Muscle of leg (tissue), 11 donors: ENCODE data around the gene ZDHHC14. TPM values are rescaled to one million over a fixed set of nuclear protein-coding genes. Genes with fewer than 3 reads are reported as not detected.
"Not testable (repeated sequence)": the region's sequence is repeated elsewhere in the genome, so short reads cannot be mapped to it uniquely, and the experiment has no call there.

Experiments
- DNase-seq: peaks from one replicate; pipeline ENCODE4 v3.0.0; 2013
- H3K27ac ChIP-seq: one replicate; pipeline ENCODE4 v1.5.1; 2013; ENCODE audit warnings: mild to moderate bottlenecking, low read length, control low read depth
- H3K27me3 ChIP-seq: one replicate; pipeline ENCODE4 v1.6.1; 2013; ENCODE audit warnings: low read length; ENCODE audit not compliant: control insufficient read depth, insufficient read depth
- H3K36me3 ChIP-seq: one replicate; pipeline ENCODE4 v1.6.1; 2013; ENCODE audit warnings: low read length; ENCODE audit not compliant: control insufficient read depth, insufficient read depth
- H3K4me1 ChIP-seq: one replicate; pipeline ENCODE4 v1.6.1; 2013; ENCODE audit warnings: low read length; ENCODE audit not compliant: control insufficient read depth, insufficient read depth
- H3K4me3 ChIP-seq: one replicate; pipeline ENCODE4 v1.5.1; 2013; ENCODE audit warnings: low read length, control low read depth
- H3K9me3 ChIP-seq: replicated peaks from 2 replicates; pipeline ENCODE4 v1.6.1; 2013; ENCODE audit warnings: low read depth, low read length; ENCODE audit not compliant: control insufficient read depth
- WGBS: methylation state at CpG from one replicate; pipeline ENCODE4 v1.1.5; 2013; ENCODE audit warnings: missing lambda C conversion rate; ENCODE audit not compliant: insufficient coverage; 5-methylcytosine and 5-hydroxymethylcytosine counted together
- polyA plus RNA-seq, 8 donors: library from polyadenylated mRNA; unstranded; fragments of 120-200 nt; gene quantifications; one replicate each; pipeline versions ENCODE4 v1.2.1 to v1.2.3, GENCODE V29; 2013; ENCODE audit warnings: inconsistent platforms in 1 of 8, low replicate concordance in 1 of 8; ENCODE audit not compliant: insufficient read length in 8 of 8, insufficient read depth in 1 of 8
- total RNA-seq: library from RNA; stranded (reverse); fragments of 120-200 nt; gene quantifications from one replicate; pipeline ENCODE4 v1.2.4, GENCODE V29; 2013

Gene ZDHHC14
- total and polyA plus RNA-seq, 9 donors: 3.4 to 8.9 (median 5.7) TPM

GRCh38 chr6:157379656-157380457 is 1.1 kb upstream of the ZDHHC14 start:
- Histone ChIP-seq H3K27me3 (no peaks in the 10 kb centered on the region), H3K9me3 (no peaks in the 10 kb centered on the region), H3K4me1 (peaks cover 9% of the 10 kb centered on the region), H3K36me3 (no peaks in the 10 kb centered on the region), H3K27ac (peak overlapping the region; percentile 91), H3K4me3 (peak overlapping the region; percentile 88)
- DNase-seq: peak; percentile 96
- WGBS: under 1% methylated on average over 35 of the region's 45 CpGs

DNA sequence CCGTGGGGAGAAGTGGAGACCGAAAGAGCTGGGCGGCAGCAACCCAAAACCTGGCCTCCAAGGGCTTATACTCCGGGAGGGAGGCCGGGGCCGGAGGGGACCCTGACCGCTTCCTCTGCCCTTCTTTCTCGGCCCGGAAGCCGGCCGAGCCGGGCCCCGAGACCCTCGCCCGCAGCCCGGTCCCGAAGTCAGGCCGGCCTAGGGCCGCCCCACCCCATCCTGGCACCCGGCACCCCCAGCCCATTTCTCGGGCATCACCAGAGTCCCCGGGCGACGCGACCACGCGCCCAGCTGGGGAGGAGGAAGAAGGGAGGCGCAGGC is 572 bp upstream of the ZDHHC14 start:
- DNase-seq: no peak
- 0% methylated on average over 26 of the region's 28 CpGs for WGBS
- Histone ChIP-seq H3K4me1 (peaks cover 9% of the 10 kb centered on the region), H3K36me3 (no peaks in the 10 kb centered on the region), H3K9me3 (no peaks in the 10 kb centered on the region), H3K27ac (peak overlapping the region; percentile 91), H3K27me3 (no peaks in the 10 kb centered on the region), H3K4me3 (peak overlapping the region; percentile 88)

- Histone ChIP-seq H3K27me3 (no peaks in the 10 kb centered on the region), H3K9me3 (no peaks in the 10 kb centered on the region), H3K36me3 (no peaks in the 10 kb centered on the region), H3K4me1 (peaks cover 9% of the 10 kb centered on the region), H3K27ac (no peak overlapping the region), H3K4me3 (peak overlapping the region; percentile 88)
- DNase-seq: peak; percentile 64
- 1% methylated on average over 71 of the region's 96 CpGs for WGBS
These were observed 936 bp downstream of the ZDHHC14 start for GRCh38 chr6:157381631-157382621.

- Histone ChIP-seq H3K4me1 (peaks cover 9% of the 10 kb centered on the region), H3K36me3 (no peaks in the 10 kb centered on the region), H3K27ac (no peak overlapping the region), H3K27me3 (no peaks in the 10 kb centered on the region), H3K9me3 (no peaks in the 10 kb centered on the region), H3K4me3 (peak overlapping the region; percentile 67)
- no peak for DNase-seq
- no CpG with 5 or more reads among the region's 4 CpGs for WGBS
These were observed 1.8 kb downstream of the ZDHHC14 start for GRCh38 chr6:157382821-157383220.

- Histone ChIP-seq H3K4me3 (no peak overlapping the region), H3K27ac (no peak overlapping the region), H3K9me3 (no peaks in the 10 kb centered on the region), H3K27me3 (no peaks in the 10 kb centered on the region), H3K36me3 (no peaks in the 10 kb centered on the region), H3K4me1 (peaks cover 9% of the 10 kb centered on the region)
- 62% methylated on average over 4 of the region's 9 CpGs for WGBS
- DNase-seq: no peak
These were observed 2.5 kb downstream of the ZDHHC14 start for GRCh38 chr6:157383471-157383870.

DNA sequence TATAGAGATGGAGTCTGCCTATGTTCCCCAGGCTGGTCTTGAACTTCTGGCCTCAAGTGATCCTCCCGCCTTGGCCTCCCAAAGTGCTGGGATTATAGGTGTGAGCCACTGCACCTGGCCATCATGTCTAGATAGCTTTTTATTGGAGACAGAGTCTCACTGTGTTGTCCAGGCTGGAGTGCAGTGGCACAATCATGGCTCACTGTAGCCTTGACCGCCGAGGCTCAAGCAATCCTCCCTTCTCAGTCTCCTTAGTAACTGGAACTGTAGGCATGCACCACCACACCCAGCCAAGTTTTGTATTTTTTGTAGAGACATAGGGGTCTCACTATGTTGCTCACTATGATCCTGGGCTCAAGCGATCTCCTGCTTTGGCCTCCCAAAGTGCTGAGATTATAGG is 4.0 kb downstream of the ZDHHC14 start:
- not testable (repeated sequence) for DNase-seq, H3K36me3 ChIP-seq, H3K4me1 ChIP-seq, H3K4me3 ChIP-seq, H3K27me3 ChIP-seq, H3K27ac ChIP-seq, H3K9me3 ChIP-seq
- WGBS: 92% methylated on average over 2 of the region's 4 CpGs

GRCh38 chr6:157385482-157385881 is 4.5 kb downstream of the ZDHHC14 start:
- DNase-seq: no peak
- Histone ChIP-seq H3K9me3 (peaks cover 6% of the 10 kb centered on the region), H3K36me3 (no peaks in the 10 kb centered on the region), H3K27ac (no peak overlapping the region), H3K27me3 (no peaks in the 10 kb centered on the region), H3K4me3 (no peak overlapping the region), H3K4me1 (peaks cover 6% of the 10 kb centered on the region)
- no CpG with 5 or more reads among the region's 2 CpGs for WGBS

DNA sequence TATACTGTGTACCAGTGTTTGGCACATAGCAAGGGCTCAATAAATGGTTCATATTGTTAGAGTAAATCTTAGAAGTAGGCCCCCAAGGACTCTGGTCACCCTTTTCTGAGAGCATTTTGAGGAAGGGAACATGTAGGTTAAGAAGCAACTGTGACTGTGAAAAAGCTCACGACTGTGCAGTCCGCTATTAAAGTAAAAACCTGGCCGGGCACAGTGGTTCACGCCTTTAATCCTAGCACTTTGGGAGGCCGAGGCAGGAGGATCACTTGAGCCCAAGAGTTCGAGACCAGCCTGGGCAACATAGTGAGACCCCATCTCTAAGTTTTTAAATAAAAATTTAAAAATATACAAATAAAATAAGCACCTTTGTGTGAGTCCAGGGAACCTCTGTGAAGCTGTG is 5.0 kb downstream of the ZDHHC14 start:
- Histone ChIP-seq H3K27me3 (no peaks in the 10 kb centered on the region), H3K4me3 (no peak overlapping the region), H3K36me3 (no peaks in the 10 kb centered on the region), H3K4me1 (peaks cover 6% of the 10 kb centered on the region), H3K9me3 (peaks cover 9% of the 10 kb centered on the region), H3K27ac (no peak overlapping the region)
- 95% methylated on average over 4 of the region's 6 CpGs for WGBS
- DNase-seq: no peak

GRCh38 chr6:157386454-157386853 is 5.5 kb downstream of the ZDHHC14 start:
- no peaks in the 10 kb centered on the region for H3K36me3 ChIP-seq
- no peak overlapping the region for H3K4me3 ChIP-seq
- no peaks in the 10 kb centered on the region for H3K27me3 ChIP-seq
- DNase-seq: no peak
- no CpG with 5 or more reads among the region's 3 CpGs for WGBS
- H3K4me1 ChIP-seq: peaks cover 6% of the 10 kb centered on the region
- peaks cover 13% of the 10 kb centered on the region for H3K9me3 ChIP-seq
- H3K27ac ChIP-seq: no peak overlapping the region

DNA sequence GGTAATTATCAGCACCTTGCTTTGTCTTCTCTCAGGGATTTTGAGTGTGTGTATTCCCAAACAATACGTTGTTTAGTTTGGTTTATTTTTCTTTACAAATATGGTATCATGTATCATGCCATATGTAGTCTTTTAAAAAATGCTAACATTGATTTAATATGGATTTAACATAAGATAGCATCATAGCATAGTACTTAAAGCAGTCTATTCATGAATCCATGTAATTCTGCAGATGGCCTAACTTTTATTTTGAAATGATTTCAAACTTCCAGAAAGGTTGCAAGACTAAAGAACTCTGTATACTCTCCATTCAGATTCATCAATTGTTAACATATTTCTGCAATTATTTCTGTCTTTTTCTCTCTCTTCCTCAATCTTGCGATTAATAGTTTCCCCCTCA is 7.9 kb downstream of the ZDHHC14 start:
- H3K36me3 ChIP-seq: no peaks in the 10 kb centered on the region
- peaks cover 14% of the 10 kb centered on the region for H3K9me3 ChIP-seq
- H3K27ac ChIP-seq: no peak overlapping the region
- H3K4me3 ChIP-seq: no peak overlapping the region
- H3K4me1 ChIP-seq: no peaks in the 10 kb centered on the region
- H3K27me3 ChIP-seq: no peaks in the 10 kb centered on the region
- no peak for DNase-seq
- WGBS: no CpG with 5 or more reads among the region's 2 CpGs
